ENCODE results near the gene DNTTIP2. TPM values are rescaled to one million over a fixed set of nuclear protein-coding genes. Genes with fewer than 3 reads are reported as not detected.

The DNTTIP2 gene
- total RNA-seq, 1 experiment from 2014 or later: 47.8 TPM

DNA sequence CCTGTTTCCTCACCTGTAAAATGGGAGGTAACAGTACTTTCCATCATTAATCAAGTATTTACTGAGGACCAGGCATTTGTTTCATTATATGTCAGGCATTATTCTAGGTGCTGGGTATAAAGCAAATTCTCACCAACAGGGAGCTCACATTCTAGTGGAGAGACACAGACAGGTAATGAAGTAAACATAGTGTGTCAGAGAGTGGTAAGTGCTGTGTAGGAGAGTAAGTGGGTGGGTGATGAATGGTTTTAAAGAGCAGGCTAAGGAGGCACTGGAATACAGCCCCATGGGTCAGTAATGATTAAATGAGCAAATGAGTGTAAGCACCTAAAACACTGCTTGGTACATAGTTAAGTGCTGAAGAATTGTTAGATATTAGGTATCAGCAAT, 60.4 kb downstream of the DNTTIP2 start:
- TF ChIP-seq, protein P1, sequence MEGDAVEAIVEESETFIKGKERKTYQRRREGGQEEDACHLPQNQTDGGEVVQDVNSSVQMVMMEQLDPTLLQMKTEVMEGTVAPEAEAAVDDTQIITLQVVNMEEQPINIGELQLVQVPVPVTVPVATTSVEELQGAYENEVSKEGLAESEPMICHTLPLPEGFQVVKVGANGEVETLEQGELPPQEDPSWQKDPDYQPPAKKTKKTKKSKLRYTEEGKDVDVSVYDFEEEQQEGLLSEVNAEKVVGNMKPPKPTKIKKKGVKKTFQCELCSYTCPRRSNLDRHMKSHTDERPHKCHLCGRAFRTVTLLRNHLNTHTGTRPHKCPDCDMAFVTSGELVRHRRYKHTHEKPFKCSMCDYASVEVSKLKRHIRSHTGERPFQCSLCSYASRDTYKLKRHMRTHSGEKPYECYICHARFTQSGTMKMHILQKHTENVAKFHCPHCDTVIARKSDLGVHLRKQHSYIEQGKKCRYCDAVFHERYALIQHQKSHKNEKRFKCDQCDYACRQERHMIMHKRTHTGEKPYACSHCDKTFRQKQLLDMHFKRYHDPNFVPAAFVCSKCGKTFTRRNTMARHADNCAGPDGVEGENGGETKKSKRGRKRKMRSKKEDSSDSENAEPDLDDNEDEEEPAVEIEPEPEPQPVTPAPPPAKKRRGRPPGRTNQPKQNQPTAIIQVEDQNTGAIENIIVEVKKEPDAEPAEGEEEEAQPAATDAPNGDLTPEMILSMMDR (conservative IDR thresholded peaks at IDR 0.05; ENCODE audit: low read depth, low read length): no peak
- TF ChIP-seq EZH2phosphoT487 (IDR thresholded peaks at IDR 0.05; ENCODE audit: borderline replicate concordance, low read length) (no peak), EZH2 (IDR thresholded peaks at IDR 0.05; ENCODE audit: low read length, unreplicated experiment) (no peak)
- H3K4me1 ChIP-seq (ENCODE audit: insufficient read depth, low read length): peaks cover 73% of the 10 kb centered on the region
- ChIA-PET CTCF (interaction anchor here (0.5 kb wide), 1 partner anchor 515 kb away, joined by 4 read pairs; no protein-coding TSS in a partner anchor), POLR2A (ENCODE audit: unreplicated experiment) (no interaction called here)
- no peak overlapping the region for H3K9ac ChIP-seq (ENCODE audit: low read length)
- H3K27ac ChIP-seq (ENCODE audit: low read length): peak overlapping the region; percentile 29
- ATAC-seq: no peak
- no peak overlapping the region for H3K4me2 ChIP-seq (ENCODE audit: low read length)
- no TSS peak for BruUV-seq (replicated peaks)
- H3K36me3 ChIP-seq (ENCODE audit: low read depth, low read length): no peaks in the 10 kb centered on the region
- no peak overlapping the region for H3K4me3 ChIP-seq (ENCODE audit: low read length)
- no peaks in the 10 kb centered on the region for H3K9me3 ChIP-seq (ENCODE audit: low read length)
- no peak for DNase-seq
- H4K20me1 ChIP-seq (ENCODE audit: low read length): no peaks in the 10 kb centered on the region
- no peaks in the 10 kb centered on the region for H3K27me3 ChIP-seq (ENCODE audit: low read length)
- intact Hi-C loops (cut with micrococcal nuclease): no loop called here
- peaks cover 13% of the 10 kb centered on the region for H3K79me2 ChIP-seq (ENCODE audit: low read length)
- no peak overlapping the region for H2AFZ ChIP-seq (ENCODE audit: low read length)
- peaks cover 8% of the 10 kb centered on the region for H3F3A ChIP-seq (ENCODE audit: low read length, unreplicated experiment)
- no peaks in the 10 kb centered on the region for H3K9me2 ChIP-seq (replicated peaks; ENCODE audit: low read length)

- peaks cover 11% of the 10 kb centered on the region for H3F3A ChIP-seq (ENCODE audit: low read length, unreplicated experiment)
- no TSS peak for BruUV-seq (replicated peaks)
- no peak for TF ChIP-seq EZH2phosphoT487 (IDR thresholded peaks at IDR 0.05; ENCODE audit: borderline replicate concordance, low read length)
- peaks cover 14% of the 10 kb centered on the region for H3K79me2 ChIP-seq (ENCODE audit: low read length)
- CTCF ChIA-PET: no interaction called here
- H3K36me3 ChIP-seq (ENCODE audit: low read depth, low read length): no peaks in the 10 kb centered on the region
- no peak overlapping the region for H3K9ac ChIP-seq (ENCODE audit: low read length)
- intact Hi-C loops (cut with micrococcal nuclease): no loop called here
- H4K20me1 ChIP-seq (ENCODE audit: low read length): no peaks in the 10 kb centered on the region
- H3K4me3 ChIP-seq (ENCODE audit: low read length): no peak overlapping the region
- H3K9me3 ChIP-seq (ENCODE audit: low read length): no peaks in the 10 kb centered on the region
- no peak overlapping the region for H2AFZ ChIP-seq (ENCODE audit: low read length)
- H3K27ac ChIP-seq (ENCODE audit: low read length): peak overlapping the region; percentile 29
- peaks cover 73% of the 10 kb centered on the region for H3K4me1 ChIP-seq (ENCODE audit: insufficient read depth, low read length)
- no peaks in the 10 kb centered on the region for H3K27me3 ChIP-seq (ENCODE audit: low read length)
- H3K9me2 ChIP-seq (replicated peaks; ENCODE audit: low read length): no peaks in the 10 kb centered on the region
- H3K4me2 ChIP-seq (ENCODE audit: low read length): no peak overlapping the region
- POLR2A ChIA-PET (ENCODE audit: unreplicated experiment): no interaction called here
- ATAC-seq (no peak), DNase-seq (peak; percentile 46)
These were observed 61.0 kb downstream of the DNTTIP2 start for GRCh38 chr1:93817819-93818569.

GRCh38 chr1:93816970-93817678, 61.9 kb downstream of the DNTTIP2 start:
- ATAC-seq (no peak), DNase-seq (no peak)
- no peaks in the 10 kb centered on the region for H3K27me3 ChIP-seq (ENCODE audit: low read length)
- peaks cover 21% of the 10 kb centered on the region for H3K79me2 ChIP-seq (ENCODE audit: low read length)
- TF ChIP-seq, protein P1 (conservative IDR thresholded peaks at IDR 0.05; ENCODE audit: low read depth, low read length): no peak
- TF ChIP-seq EZH2 (IDR thresholded peaks at IDR 0.05; ENCODE audit: low read length, unreplicated experiment): no peak
- no peak for TF ChIP-seq EZH2phosphoT487 (IDR thresholded peaks at IDR 0.05; ENCODE audit: borderline replicate concordance, low read length)
- no peaks in the 10 kb centered on the region for H3K9me2 ChIP-seq (replicated peaks; ENCODE audit: low read length)
- H3K9me3 ChIP-seq (ENCODE audit: low read length): no peaks in the 10 kb centered on the region
- POLR2A ChIA-PET (ENCODE audit: unreplicated experiment): interaction anchor here (0.6 to 0.7 kb wide), 2 partner anchors 124 to 242 kb away, joined by 3 to 4 read pairs; no protein-coding TSS in a partner anchor
- no peak overlapping the region for H3K4me3 ChIP-seq (ENCODE audit: low read length)
- H3K9ac ChIP-seq (ENCODE audit: low read length): no peak overlapping the region
- H3K36me3 ChIP-seq (ENCODE audit: low read depth, low read length): no peaks in the 10 kb centered on the region
- H3K4me2 ChIP-seq (ENCODE audit: low read length): no peak overlapping the region
- CTCF ChIA-PET: interaction anchor here (0.7 kb wide), 1 partner anchor 198 kb away, joined by 12 read pairs; no protein-coding TSS in a partner anchor
- no peaks in the 10 kb centered on the region for H4K20me1 ChIP-seq (ENCODE audit: low read length)
- H3F3A ChIP-seq (ENCODE audit: low read length, unreplicated experiment): peaks cover 11% of the 10 kb centered on the region
- no TSS peak for BruUV-seq (replicated peaks)
- no peak overlapping the region for H2AFZ ChIP-seq (ENCODE audit: low read length)
- intact Hi-C loops (cut with micrococcal nuclease): no loop called here
- H3K4me1 ChIP-seq (ENCODE audit: insufficient read depth, low read length): peaks cover 73% of the 10 kb centered on the region
- peak overlapping the region; percentile 17; the same call in 1 of the 2 replicates for H3K27ac ChIP-seq (ENCODE audit: low read length)

Small RNA genes within 50 kb of the gene (microRNA-seq; reads per million reads assigned to microRNA genes)
- gene MIR760 (ENCODE audit: unreplicated experiment): 168 reads per million, percentile 67 among the genes with 10 or more reads in this experiment

Other genes with a start within 250 kb of the DNTTIP2 start
- gene BCAR3, start 197.4 kb downstream of the DNTTIP2 start, total RNA-seq (2014; rRNA removed): 169 and 171 TPM in 2 replicates
- gene GCLM, start 30.2 kb upstream of the DNTTIP2 start, total RNA-seq (2014; rRNA removed): 26.0 and 26.3 TPM in 2 replicates
- 0.23 and 0.29 TPM in 2 replicates for gene ABCA4, start 241.9 kb upstream of the DNTTIP2 start, total RNA-seq (2014; rRNA removed)

Measured in PC-3 (cell line).